GM23338 (cell line): ENCODE results near the gene ZNF318.

Experiments
- CREB1 ChIP-seq: fragments of 250-450 bp; sonication (Bioruptor Pico); IDR thresholded peaks from 2 replicates; pipeline ENCODE4 v1.5.0; 2020; ENCODE audit warnings: low read depth, mild to moderate bottlenecking, moderate library complexity
- ETS1 ChIP-seq: IDR thresholded peaks from 2 replicates; pipeline ENCODE4 v1.6.1; 2016; ENCODE audit warnings: antibody characterized with exemption
- EZH2 ChIP-seq: fragments of 200-600 bp; sonication (generic); IDR thresholded peaks from one replicate; pipeline ENCODE4 v1.8.0; 2017; ENCODE audit warnings: antibody characterized with exemption, mild to moderate bottlenecking, low read depth; ENCODE audit not compliant: unreplicated experiment
- EZH2phosphoT487 ChIP-seq: fragments of 200-600 bp; sonication (generic); IDR thresholded peaks from one replicate; pipeline ENCODE4 v1.8.1; 2018; ENCODE audit warnings: antibody characterized with exemption; ENCODE audit not compliant: unreplicated experiment
- JUNB ChIP-seq: IDR thresholded peaks from one replicate; pipeline ENCODE4 v1.6.1; 2016; ENCODE audit warnings: antibody characterized with exemption; ENCODE audit not compliant: unreplicated experiment
- TF ChIP-seq, protein P1 (sequence below), 2 experiments: fragments of 200-600 bp in 1 of 2; sonication (generic) in 1 of 2; conservative IDR thresholded peaks; 2 replicates each; pipeline versions ENCODE4 v1.5.1 to v1.6.1; 2016 to 2017; ENCODE audit warnings: antibody characterized with exemption in 2 of 2, low read depth in 2 of 2, mild to moderate bottlenecking in 2 of 2, moderate library complexity in 1 of 2

GRCh38 chr6:43287717-43288679 is 81.4 kb downstream of the ZNF318 start:
- TF ChIP-seq, protein P1, sequence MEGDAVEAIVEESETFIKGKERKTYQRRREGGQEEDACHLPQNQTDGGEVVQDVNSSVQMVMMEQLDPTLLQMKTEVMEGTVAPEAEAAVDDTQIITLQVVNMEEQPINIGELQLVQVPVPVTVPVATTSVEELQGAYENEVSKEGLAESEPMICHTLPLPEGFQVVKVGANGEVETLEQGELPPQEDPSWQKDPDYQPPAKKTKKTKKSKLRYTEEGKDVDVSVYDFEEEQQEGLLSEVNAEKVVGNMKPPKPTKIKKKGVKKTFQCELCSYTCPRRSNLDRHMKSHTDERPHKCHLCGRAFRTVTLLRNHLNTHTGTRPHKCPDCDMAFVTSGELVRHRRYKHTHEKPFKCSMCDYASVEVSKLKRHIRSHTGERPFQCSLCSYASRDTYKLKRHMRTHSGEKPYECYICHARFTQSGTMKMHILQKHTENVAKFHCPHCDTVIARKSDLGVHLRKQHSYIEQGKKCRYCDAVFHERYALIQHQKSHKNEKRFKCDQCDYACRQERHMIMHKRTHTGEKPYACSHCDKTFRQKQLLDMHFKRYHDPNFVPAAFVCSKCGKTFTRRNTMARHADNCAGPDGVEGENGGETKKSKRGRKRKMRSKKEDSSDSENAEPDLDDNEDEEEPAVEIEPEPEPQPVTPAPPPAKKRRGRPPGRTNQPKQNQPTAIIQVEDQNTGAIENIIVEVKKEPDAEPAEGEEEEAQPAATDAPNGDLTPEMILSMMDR (conservative IDR thresholded peaks at IDR 0.05; ENCODE audit: low read depth in 2 of 2), result no peak
- TF ChIP-seq JUNB, result no peak
- no peak for TF ChIP-seq EZH2
- no peak for TF ChIP-seq ETS1
- TF ChIP-seq EZH2phosphoT487, result no peak
- TF ChIP-seq CREB1 (CRISPR knock-in tag), result no peak
